Common myeloid progenitor, CD34-positive (primary cell): Measurements from ENCODE around the gene TSHZ3.

Experiments
- CTCF ChIA-PET: fragments of 350-600 bp; sonication (Branson Sonifier 250); formaldehyde crosslinking; loops from one replicate; lab custom pipeline; 2021; ENCODE audit warnings: antibody characterized with exemption; lab: Charles Lee
- POLR2A ChIA-PET: fragments of 350-600 bp; sonication (Branson Sonifier 250); formaldehyde crosslinking; loops from one replicate; lab custom pipeline; 2021; ENCODE audit warnings: antibody characterized with exemption; lab: Charles Lee
- DNase-seq, 3 donors: peaks; one replicate each; pipeline versions ENCODE4 v3.0.0 to v3.0.0-alpha.2; 2013
- H3K27ac ChIP-seq, 2 experiments: 1 replicate in 1 of 2; 2 replicates in 1 of 2; pipeline ENCODE4 v1.7.0; 2013; ENCODE audit warnings: inconsistent platforms in 2 of 2, low read length in 2 of 2, mild to moderate bottlenecking in 2 of 2, low read depth in 1 of 2, moderate library complexity in 1 of 2; ENCODE audit not compliant: severe bottlenecking in 2 of 2, insufficient read depth in 1 of 2, poor library complexity in 1 of 2
- H3K27me3 ChIP-seq, 5 experiments: replicated peaks in 2 of 5; 1 replicate in 3 of 5; 2 replicates in 2 of 5; pipeline versions ENCODE4 v1.6.1 to v1.7.0; 2013; ENCODE audit warnings: low read length in 4 of 5, mild to moderate bottlenecking in 2 of 5, moderate library complexity in 2 of 5, inconsistent platforms in 1 of 5; ENCODE audit not compliant: insufficient read depth in 5 of 5, control insufficient read depth in 4 of 5
- H3K36me3 ChIP-seq, 4 experiments: 1 replicate in 2 of 4; 2 replicates in 2 of 4; pipeline versions ENCODE4 v1.6.1 to v1.7.0; 2013; ENCODE audit warnings: low read length in 3 of 4, control low read depth in 1 of 4, mild to moderate bottlenecking in 1 of 4; ENCODE audit not compliant: control insufficient read depth in 4 of 4, insufficient read depth in 4 of 4
- H3K4me1 ChIP-seq, 4 experiments: 1 replicate in 3 of 4; 2 replicates in 1 of 4; pipeline versions ENCODE4 v1.6.1 to v1.7.1; 2013; ENCODE audit warnings: low read length in 3 of 4, mild to moderate bottlenecking in 3 of 4, control low read depth in 1 of 4, inconsistent platforms in 1 of 4, moderate library complexity in 1 of 4; ENCODE audit not compliant: control insufficient read depth in 4 of 4, insufficient read depth in 4 of 4; ENCODE audit errors: control extremely low read depth in 1 of 4
- H3K4me3 ChIP-seq, 7 experiments: 1 replicate in 4 of 7; 2 replicates in 3 of 7; pipeline versions ENCODE4 v1.5.1 to v1.7.0; 2013; ENCODE audit warnings: mild to moderate bottlenecking in 7 of 7, low read length in 6 of 7, moderate library complexity in 6 of 7, inconsistent platforms in 2 of 7, low read depth in 2 of 7, control low read depth in 1 of 7; ENCODE audit not compliant: insufficient read depth in 4 of 7, control insufficient read depth in 1 of 7; ENCODE audit errors: extremely low read depth in 1 of 7
- H3K9me3 ChIP-seq, 5 experiments: 1 replicate in 4 of 5; 2 replicates in 1 of 5; pipeline versions ENCODE4 v1.6.1 to v1.7.1; 2013; ENCODE audit warnings: low read length in 4 of 5, mild to moderate bottlenecking in 2 of 5, inconsistent platforms in 1 of 5, low read depth in 1 of 5, moderate library complexity in 1 of 5; ENCODE audit not compliant: control insufficient read depth in 4 of 5, insufficient read depth in 2 of 5; ENCODE audit errors: control extremely low read depth in 1 of 5
- WGBS: methylation state at CpG from one replicate; pipeline ENCODE4 v1.1.5; 2013; ENCODE audit not compliant: insufficient coverage; 5-methylcytosine and 5-hydroxymethylcytosine counted together

Gene TSHZ3

GRCh38 chr19:31300422-31300821 lies 48.8 kb downstream of the TSHZ3 start:
- POLR2A ChIA-PET = no interaction called here
- H3K36me3 ChIP-seq = no peaks in the 10 kb centered on the region
- peaks cover 3 to 13% (median 7%) of the 10 kb centered on the region in 4 experiments for H3K4me1 ChIP-seq
- CTCF ChIA-PET = no interaction called here
- H3K9me3 ChIP-seq = no peaks in the 10 kb centered on the region
- 96% methylated on average over 5 of the region's 6 CpGs for WGBS
- DNase-seq = no peak
- no peak overlapping the region for H3K27ac ChIP-seq
- no peak overlapping the region for H3K4me3 ChIP-seq
- H3K27me3 ChIP-seq = peaks cover 0 to 3% (median 0%) of the 10 kb centered on the region in 5 experiments

DNA sequence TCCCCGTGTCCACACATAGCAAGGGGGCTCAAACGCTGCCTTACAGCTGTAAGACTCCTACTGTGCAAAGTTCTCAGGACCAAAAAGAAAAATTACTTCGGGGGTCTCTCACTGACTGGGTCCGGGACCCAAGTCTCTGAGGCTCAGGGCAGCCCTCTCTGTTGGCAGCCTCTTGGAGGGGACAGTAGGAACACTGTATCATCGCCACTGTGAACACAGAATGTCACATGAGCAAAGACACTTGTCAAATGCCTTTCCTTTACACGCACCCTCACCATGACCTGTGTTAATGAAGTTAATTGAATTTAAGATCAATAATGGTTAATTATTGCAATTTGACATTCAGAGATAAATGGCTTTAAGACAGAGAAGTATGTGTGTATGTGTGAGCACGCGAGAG lies 49.6 kb downstream of the TSHZ3 start:
- WGBS = 99% methylated on average over 8 of the region's 8 CpGs
- ChIA-PET CTCF (no interaction called here), POLR2A (no interaction called here)
- H3K27me3 ChIP-seq = peaks cover 0 to 3% (median 0%) of the 10 kb centered on the region in 5 experiments
- no peak for DNase-seq
- H3K27ac ChIP-seq = no peak overlapping the region
- no peak overlapping the region for H3K4me3 ChIP-seq
- peaks cover 0 to 6% (median 2%) of the 10 kb centered on the region in 4 experiments for H3K4me1 ChIP-seq
- H3K9me3 ChIP-seq = no peaks in the 10 kb centered on the region
- H3K36me3 ChIP-seq = no peaks in the 10 kb centered on the region

DNA sequence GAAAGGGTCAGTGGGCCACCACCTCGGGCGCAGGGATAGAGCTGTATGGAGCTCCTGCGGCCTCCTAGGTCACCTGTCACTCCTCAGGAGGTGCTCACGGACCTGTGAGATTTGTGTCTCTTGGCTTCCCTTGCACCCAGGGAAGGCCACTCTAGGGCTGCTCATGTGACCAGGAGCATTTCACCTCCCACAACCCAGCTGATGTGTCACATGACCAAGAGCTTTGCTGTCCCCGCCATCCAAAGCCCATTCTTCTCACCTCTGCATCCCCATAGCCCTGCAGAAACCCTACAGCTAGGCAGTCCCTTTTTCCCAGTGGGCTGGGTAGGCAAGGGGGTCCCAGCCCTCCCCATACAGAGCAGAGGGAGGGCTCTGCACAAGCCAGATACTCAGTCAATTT lies 51.2 kb downstream of the TSHZ3 start:
- Histone ChIP-seq H3K4me3 (no peak overlapping the region), H3K4me1 (no peaks in the 10 kb centered on the region), H3K36me3 (no peaks in the 10 kb centered on the region), H3K9me3 (no peaks in the 10 kb centered on the region), H3K27ac (no peak overlapping the region), H3K27me3 (no peaks in the 10 kb centered on the region)
- DNase-seq = no peak
- ChIA-PET CTCF (no interaction called here), POLR2A (no interaction called here)
- 95% methylated on average over 4 of the region's 5 CpGs for WGBS

DNA sequence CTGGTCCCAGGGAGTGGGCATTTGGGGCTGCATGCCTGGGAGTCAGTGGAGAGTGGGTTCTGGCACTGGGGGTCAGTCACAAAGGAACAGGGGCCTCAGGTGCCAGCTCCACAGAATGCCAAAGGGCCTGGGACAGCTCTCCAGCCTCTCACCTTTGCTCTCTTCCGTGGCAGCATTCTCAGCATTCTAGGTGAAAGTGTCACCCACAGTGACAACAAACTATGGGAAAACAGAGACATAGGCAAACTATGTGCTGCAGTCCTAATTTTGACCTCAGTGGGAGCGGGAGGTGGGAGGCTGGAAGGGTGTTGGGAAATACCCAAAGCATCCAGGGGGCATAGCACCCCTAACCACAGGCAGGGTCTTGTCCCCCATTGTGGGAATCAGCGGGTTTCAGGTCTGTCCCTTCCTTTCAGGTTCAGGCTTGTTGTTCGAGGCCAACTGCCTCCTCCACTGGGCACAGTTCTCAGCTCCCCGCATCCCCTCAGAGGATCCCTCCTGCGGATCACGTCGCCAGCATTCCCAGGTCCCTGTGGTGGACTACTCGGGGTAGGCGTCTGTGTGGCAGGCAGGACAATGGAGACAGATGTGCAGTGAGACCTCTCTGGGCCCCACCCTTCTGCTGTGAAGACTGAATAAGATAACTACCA lies 52.4 kb downstream of the TSHZ3 start:
- H3K9me3 ChIP-seq = no peaks in the 10 kb centered on the region
- H3K27me3 ChIP-seq = no peaks in the 10 kb centered on the region
- H3K36me3 ChIP-seq = no peaks in the 10 kb centered on the region
- H3K4me1 ChIP-seq = no peaks in the 10 kb centered on the region
- ChIA-PET CTCF (no interaction called here), POLR2A (no interaction called here)
- H3K27ac ChIP-seq = no peak overlapping the region
- H3K4me3 ChIP-seq = no peak overlapping the region
- WGBS = 94% methylated on average over 10 of the region's 10 CpGs
- no peak for DNase-seq

DNA sequence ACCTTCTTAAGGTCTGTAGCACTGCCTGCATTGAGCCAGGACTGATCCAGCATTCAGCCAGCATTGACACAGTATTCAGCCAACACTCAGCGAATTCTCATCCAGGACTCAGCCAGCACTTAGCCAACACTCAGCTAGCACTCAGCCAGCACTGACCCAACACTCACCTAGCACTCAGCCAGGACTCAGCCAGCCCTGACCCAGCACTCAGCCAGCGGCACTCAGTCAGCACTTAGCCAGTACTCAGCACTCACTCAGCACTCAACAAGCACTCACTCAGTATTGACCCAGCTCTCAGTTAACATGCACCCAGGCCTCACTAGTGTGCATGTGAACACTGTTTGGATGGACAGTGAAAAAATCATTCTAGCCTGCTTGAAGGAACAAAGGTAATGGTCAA lies 55.0 kb downstream of the TSHZ3 start:
- 100% methylated on average over 1 of the region's 2 CpGs for WGBS
- Histone ChIP-seq H3K36me3 (no peaks in the 10 kb centered on the region), H3K27ac (no peak overlapping the region), H3K27me3 (no peaks in the 10 kb centered on the region), H3K4me1 (no peaks in the 10 kb centered on the region), H3K4me3 (no peak overlapping the region), H3K9me3 (peaks cover 0 to 2% (median 0%) of the 10 kb centered on the region in 5 experiments)
- ChIA-PET POLR2A (no interaction called here), CTCF (no interaction called here)
- no peak for DNase-seq

GRCh38 chr19:31292639-31293185 lies 56.5 kb downstream of the TSHZ3 start:
- CTCF ChIA-PET = no interaction called here

GRCh38 chr19:31290931-31291590 lies 58.2 kb downstream of the TSHZ3 start:
- no peak for DNase-seq
- Histone ChIP-seq H3K27me3 (no peaks in the 10 kb centered on the region), H3K4me1 (no peaks in the 10 kb centered on the region), H3K4me3 (no peak overlapping the region), H3K27ac (no peak overlapping the region), H3K9me3 (peaks cover 0 to 2% (median 0%) of the 10 kb centered on the region in 5 experiments), H3K36me3 (no peaks in the 10 kb centered on the region)
- CTCF ChIA-PET = interaction anchor here (0.6 kb wide), 1 partner anchor 503 kb away, joined by 3 read pairs; no protein-coding TSS in a partner anchor
- POLR2A ChIA-PET = no interaction called here
- 89% methylated on average over 4 of the region's 8 CpGs for WGBS

More at GRCh38 chr19:31292639-31293185, 56.5 kb downstream of the TSHZ3 start:
- H3K4me1 ChIP-seq = no peaks in the 10 kb centered on the region
- H3K27ac ChIP-seq = no peak overlapping the region
- no peak for DNase-seq
- no peak overlapping the region for H3K4me3 ChIP-seq
- H3K36me3 ChIP-seq = no peaks in the 10 kb centered on the region
- peaks cover 0 to 2% (median 0%) of the 10 kb centered on the region in 5 experiments for H3K9me3 ChIP-seq
- no peaks in the 10 kb centered on the region for H3K27me3 ChIP-seq
- POLR2A ChIA-PET = no interaction called here
- no CpG with 5 or more reads among the region's 2 CpGs for WGBS
